NCI-H748 (cell line): ENCODE results near the gene TRAF3.

Source experiments
- DNase-seq: peaks from one replicate; lab custom pipeline; 2025; ENCODE audit not compliant: unreplicated experiment; lab: John Stamatoyannopoulos, UW

TRAF3 gene

GRCh38 chr14:102931580-102932285 is 154.5 kb downstream of the TRAF3 start:
- DNase-seq: no peak

GRCh38 chr14:102932484-102933248 is 155.4 kb downstream of the TRAF3 start:
- DNase-seq: no peak

GRCh38 chr14:102933618-102934231 is 156.5 kb downstream of the TRAF3 start:
- no peak for DNase-seq

- DNase-seq: no peak
These were observed 158.5 kb downstream of the TRAF3 start for GRCh38 chr14:102935756-102936155.

GRCh38 chr14:102937331-102938175 is 160.3 kb downstream of the TRAF3 start:
- no peak for DNase-seq

- no peak for DNase-seq
These were observed 160.9 kb downstream of the TRAF3 start for GRCh38 chr14:102938191-102938590.

GRCh38 chr14:102939329-102939728 is 162.1 kb downstream of the TRAF3 start:
- no peak for DNase-seq

- no peak for DNase-seq
These were observed 162.7 kb downstream of the TRAF3 start for GRCh38 chr14:102939820-102940561.

GRCh38 chr14:102940729-102941362 is 163.6 kb downstream of the TRAF3 start:
- DNase-seq: no peak

- no peak for DNase-seq
These were observed 164.3 kb downstream of the TRAF3 start for GRCh38 chr14:102941419-102942011.

- no peak for DNase-seq
These were observed 164.8 kb downstream of the TRAF3 start for GRCh38 chr14:102942069-102942468.

GRCh38 chr14:102943454-102943853 is 166.2 kb downstream of the TRAF3 start:
- DNase-seq: no peak

GRCh38 chr14:102943979-102944378 is 166.7 kb downstream of the TRAF3 start:
- DNase-seq: no peak

GRCh38 chr14:102944448-102945330 is 167.4 kb downstream of the TRAF3 start:
- no peak for DNase-seq

GRCh38 chr14:102945346-102946130 is 168.3 kb downstream of the TRAF3 start:
- no peak for DNase-seq

GRCh38 chr14:102947321-102948103 is 170.3 kb downstream of the TRAF3 start:
- no peak for DNase-seq

GRCh38 chr14:102948698-102949061 is 171.4 kb downstream of the TRAF3 start:
- DNase-seq: no peak
